GM12878 (cell line): ENCODE measurements around the gene LNPK.

Experiments
- BRCA1 ChIP-seq: IDR thresholded peaks from 2 replicates; pipeline ENCODE4 v1.6.1; 2011; ENCODE audit warnings: low read depth, low read length, improper control_type of control experiment
- CBX3 ChIP-seq: fragments of 200-600 bp; sonication (generic); IDR thresholded peaks from 2 replicates; pipeline ENCODE4 v1.6.1; 2016; ENCODE audit warnings: low read depth, borderline replicate concordance
- EZH2 ChIP-seq: IDR thresholded peaks from 2 replicates; pipeline ENCODE4 v1.6.1; 2012; ENCODE audit warnings: low read depth, mild to moderate bottlenecking, control low read depth, inconsistent platforms, low read length, borderline replicate concordance; ENCODE audit not compliant: control insufficient read depth
- KLF5 ChIP-seq: fragments of 450-650 bp; IDR thresholded peaks from 2 replicates; pipeline ENCODE4 v1.6.1; 2014; ENCODE audit warnings: mild to moderate bottlenecking; ENCODE audit not compliant: partially characterized antibody
- POLR2A ChIP-seq: IDR thresholded peaks from 2 replicates; pipeline ENCODE4 v1.6.1; 2011; ENCODE audit warnings: low read depth, mild to moderate bottlenecking, low read length
- TF ChIP-seq, protein P1 (sequence below), 3 experiments: IDR thresholded peaks in 2 of 3; conservative IDR thresholded peaks in 1 of 3; 2 replicates each; pipeline ENCODE4 v1.5.1; 2011; ENCODE audit warnings: low read depth in 3 of 3, low read length in 3 of 3, mild to moderate bottlenecking in 3 of 3, control low read depth in 2 of 3, moderate library complexity in 2 of 3, inconsistent platforms in 1 of 3, mixed read lengths in 1 of 3; ENCODE audit not compliant: control insufficient read depth in 2 of 3, insufficient read depth in 1 of 3; ENCODE audit errors: extremely low read depth in 1 of 3
- TF ChIP-seq, protein P2 (sequence below): IDR thresholded peaks from 2 replicates; pipeline ENCODE4 v1.6.1; 2012; ENCODE audit warnings: low read depth, low read length, improper control_type of control experiment
- TF ChIP-seq, protein P3 (sequence below): IDR thresholded peaks from 2 replicates; pipeline ENCODE4 v1.6.1; 2012; ENCODE audit warnings: mild to moderate bottlenecking, low read depth, low read length

DNA sequence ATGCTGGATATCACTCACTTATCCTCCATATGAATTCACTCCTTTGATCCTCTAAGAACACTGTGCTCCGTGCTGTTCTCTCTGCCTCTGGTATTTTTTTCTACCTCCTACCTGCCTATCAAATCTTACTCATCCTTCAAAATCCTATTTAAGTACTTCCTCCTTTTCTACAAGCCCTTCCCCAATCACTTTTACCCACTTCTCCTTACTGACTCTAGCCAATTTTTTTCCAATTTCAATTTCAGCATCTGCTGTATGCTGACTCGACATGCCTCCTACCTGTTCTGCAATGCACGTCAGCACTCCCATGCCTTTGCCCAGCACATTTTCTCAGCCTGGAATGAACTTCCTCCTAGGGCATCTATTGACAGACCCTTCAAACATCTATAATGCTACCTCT lies 37.3 kb upstream of the LNPK start:
- TF ChIP-seq, protein P1, sequence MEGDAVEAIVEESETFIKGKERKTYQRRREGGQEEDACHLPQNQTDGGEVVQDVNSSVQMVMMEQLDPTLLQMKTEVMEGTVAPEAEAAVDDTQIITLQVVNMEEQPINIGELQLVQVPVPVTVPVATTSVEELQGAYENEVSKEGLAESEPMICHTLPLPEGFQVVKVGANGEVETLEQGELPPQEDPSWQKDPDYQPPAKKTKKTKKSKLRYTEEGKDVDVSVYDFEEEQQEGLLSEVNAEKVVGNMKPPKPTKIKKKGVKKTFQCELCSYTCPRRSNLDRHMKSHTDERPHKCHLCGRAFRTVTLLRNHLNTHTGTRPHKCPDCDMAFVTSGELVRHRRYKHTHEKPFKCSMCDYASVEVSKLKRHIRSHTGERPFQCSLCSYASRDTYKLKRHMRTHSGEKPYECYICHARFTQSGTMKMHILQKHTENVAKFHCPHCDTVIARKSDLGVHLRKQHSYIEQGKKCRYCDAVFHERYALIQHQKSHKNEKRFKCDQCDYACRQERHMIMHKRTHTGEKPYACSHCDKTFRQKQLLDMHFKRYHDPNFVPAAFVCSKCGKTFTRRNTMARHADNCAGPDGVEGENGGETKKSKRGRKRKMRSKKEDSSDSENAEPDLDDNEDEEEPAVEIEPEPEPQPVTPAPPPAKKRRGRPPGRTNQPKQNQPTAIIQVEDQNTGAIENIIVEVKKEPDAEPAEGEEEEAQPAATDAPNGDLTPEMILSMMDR (IDR thresholded peaks at IDR 0.05 in 2 of 3, conservative IDR thresholded peaks at IDR 0.05 in 1 of 3; ENCODE audit: control insufficient read depth in 2 of 3, extremely low read depth in 1 of 3, insufficient read depth in 1 of 3, low read depth in 3 of 3, low read length in 3 of 3) = no peak
- TF ChIP-seq EZH2 = no peak
- no peak for TF ChIP-seq KLF5
- TF ChIP-seq BRCA1 = no peak
- TF ChIP-seq CBX3 = no peak
- TF ChIP-seq, protein P2, sequence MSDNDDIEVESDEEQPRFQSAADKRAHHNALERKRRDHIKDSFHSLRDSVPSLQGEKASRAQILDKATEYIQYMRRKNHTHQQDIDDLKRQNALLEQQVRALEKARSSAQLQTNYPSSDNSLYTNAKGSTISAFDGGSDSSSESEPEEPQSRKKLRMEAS = no peak
- TF ChIP-seq, protein P3, sequence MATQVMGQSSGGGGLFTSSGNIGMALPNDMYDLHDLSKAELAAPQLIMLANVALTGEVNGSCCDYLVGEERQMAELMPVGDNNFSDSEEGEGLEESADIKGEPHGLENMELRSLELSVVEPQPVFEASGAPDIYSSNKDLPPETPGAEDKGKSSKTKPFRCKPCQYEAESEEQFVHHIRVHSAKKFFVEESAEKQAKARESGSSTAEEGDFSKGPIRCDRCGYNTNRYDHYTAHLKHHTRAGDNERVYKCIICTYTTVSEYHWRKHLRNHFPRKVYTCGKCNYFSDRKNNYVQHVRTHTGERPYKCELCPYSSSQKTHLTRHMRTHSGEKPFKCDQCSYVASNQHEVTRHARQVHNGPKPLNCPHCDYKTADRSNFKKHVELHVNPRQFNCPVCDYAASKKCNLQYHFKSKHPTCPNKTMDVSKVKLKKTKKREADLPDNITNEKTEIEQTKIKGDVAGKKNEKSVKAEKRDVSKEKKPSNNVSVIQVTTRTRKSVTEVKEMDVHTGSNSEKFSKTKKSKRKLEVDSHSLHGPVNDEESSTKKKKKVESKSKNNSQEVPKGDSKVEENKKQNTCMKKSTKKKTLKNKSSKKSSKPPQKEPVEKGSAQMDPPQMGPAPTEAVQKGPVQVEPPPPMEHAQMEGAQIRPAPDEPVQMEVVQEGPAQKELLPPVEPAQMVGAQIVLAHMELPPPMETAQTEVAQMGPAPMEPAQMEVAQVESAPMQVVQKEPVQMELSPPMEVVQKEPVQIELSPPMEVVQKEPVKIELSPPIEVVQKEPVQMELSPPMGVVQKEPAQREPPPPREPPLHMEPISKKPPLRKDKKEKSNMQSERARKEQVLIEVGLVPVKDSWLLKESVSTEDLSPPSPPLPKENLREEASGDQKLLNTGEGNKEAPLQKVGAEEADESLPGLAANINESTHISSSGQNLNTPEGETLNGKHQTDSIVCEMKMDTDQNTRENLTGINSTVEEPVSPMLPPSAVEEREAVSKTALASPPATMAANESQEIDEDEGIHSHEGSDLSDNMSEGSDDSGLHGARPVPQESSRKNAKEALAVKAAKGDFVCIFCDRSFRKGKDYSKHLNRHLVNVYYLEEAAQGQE = no peak
- no peak for TF ChIP-seq POLR2A
